DND-41 (cell line): Measurements from ENCODE around the gene PRMT5.
"Not testable (repeated sequence)": the region's sequence is repeated elsewhere in the genome, so short reads cannot be mapped to it uniquely, and the experiment has no call there.

Experiments used
- ATAC-seq: fragments of 200-7000 bp; cut with Tn5 transposase; 3 replicates; pipeline ENCODE4 v1.9.1; 2021; ENCODE audit warnings: low read depth; ENCODE audit not compliant: insufficient read depth
- DNase-seq: peaks from one replicate; pipeline ENCODE4 v3.0.0-alpha.2; 2020
- H2AFZ ChIP-seq: 2 replicates; pipeline ENCODE4 v1.6.0; 2012; ENCODE audit warnings: low read depth, low read length
- H3K27ac ChIP-seq: 2 replicates; pipeline ENCODE4 v1.5.1; 2012; ENCODE audit warnings: low read length, inconsistent platforms
- H3K27me3 ChIP-seq: fragments of 200-600 bp; sonication (generic); 2 replicates; pipeline ENCODE4 v1.6.0; 2012; ENCODE audit warnings: low read length, mild to moderate bottlenecking, inconsistent platforms; ENCODE audit not compliant: insufficient read depth, poor library complexity
- H3K36me3 ChIP-seq: 2 replicates; pipeline ENCODE4 v1.5.1; 2012; ENCODE audit warnings: low read length, inconsistent platforms; ENCODE audit not compliant: insufficient read depth
- H3K4me1 ChIP-seq: 2 replicates; pipeline ENCODE4 v1.5.1; 2012; ENCODE audit warnings: mild to moderate bottlenecking, low read length; ENCODE audit not compliant: insufficient read depth
- H3K4me2 ChIP-seq: 2 replicates; pipeline ENCODE4 v1.6.0; 2012; ENCODE audit warnings: mild to moderate bottlenecking, moderate library complexity, low read length, inconsistent platforms; ENCODE audit not compliant: insufficient read depth
- H3K4me3 ChIP-seq, 2 experiments: fragments of 200-600 bp in 1 of 2; shearing (Covaris generic) in 1 of 2; 2 replicates each; pipeline ENCODE4 v1.5.1; 2012 to 2016; ENCODE audit warnings: inconsistent platforms in 2 of 2, low read length in 2 of 2, mild to moderate bottlenecking in 2 of 2, low read depth in 1 of 2, moderate library complexity in 1 of 2
- H3K79me2 ChIP-seq: 2 replicates; pipeline ENCODE4 v1.6.0; 2012; ENCODE audit warnings: low read length, inconsistent platforms; ENCODE audit not compliant: insufficient read depth
- H3K9ac ChIP-seq: 2 replicates; pipeline ENCODE4 v1.6.0; 2012; ENCODE audit warnings: low read depth, mild to moderate bottlenecking, inconsistent platforms, low read length, moderate library complexity
- H3K9me3 ChIP-seq: 2 replicates; pipeline ENCODE4 v1.5.1; 2012; ENCODE audit warnings: low read length, moderate library complexity, mild to moderate bottlenecking, inconsistent platforms; ENCODE audit not compliant: insufficient read depth, severe bottlenecking
- H4K20me1 ChIP-seq: 2 replicates; pipeline ENCODE4 v1.6.0; 2012; ENCODE audit warnings: low read length; ENCODE audit not compliant: insufficient read depth
- EZH2 ChIP-seq: IDR thresholded peaks from 3 replicates; pipeline ENCODE4 v1.6.1; 2012; ENCODE audit warnings: borderline replicate concordance, low read depth, mild to moderate bottlenecking, moderate library complexity, low read length, inconsistent platforms; ENCODE audit not compliant: severe bottlenecking
- TF ChIP-seq, protein P1 (sequence below): IDR thresholded peaks from 2 replicates; pipeline ENCODE4 v1.5.1; 2012; ENCODE audit warnings: borderline replicate concordance, low read length, moderate library complexity, mild to moderate bottlenecking; ENCODE audit not compliant: poor library complexity, severe bottlenecking; ENCODE audit errors: extremely low read depth

PRMT5 gene

GRCh38 chr14:22966783-22967269 is 37.6 kb upstream of the PRMT5 start:
- Histone ChIP-seq H3K27me3 (no peaks in the 10 kb centered on the region), H3K79me2 (no peaks in the 10 kb centered on the region), H3K4me1 (no peaks in the 10 kb centered on the region), H3K9ac (no peak overlapping the region), H3K27ac (no peak overlapping the region), H3K36me3 (no peaks in the 10 kb centered on the region), H2AFZ (no peak overlapping the region), H4K20me1 (no peaks in the 10 kb centered on the region), H3K4me2 (no peak overlapping the region), H3K4me3 (no peak overlapping the region), H3K9me3 (no peaks in the 10 kb centered on the region)
- no peak for TF ChIP-seq EZH2
- TF ChIP-seq, protein P1, sequence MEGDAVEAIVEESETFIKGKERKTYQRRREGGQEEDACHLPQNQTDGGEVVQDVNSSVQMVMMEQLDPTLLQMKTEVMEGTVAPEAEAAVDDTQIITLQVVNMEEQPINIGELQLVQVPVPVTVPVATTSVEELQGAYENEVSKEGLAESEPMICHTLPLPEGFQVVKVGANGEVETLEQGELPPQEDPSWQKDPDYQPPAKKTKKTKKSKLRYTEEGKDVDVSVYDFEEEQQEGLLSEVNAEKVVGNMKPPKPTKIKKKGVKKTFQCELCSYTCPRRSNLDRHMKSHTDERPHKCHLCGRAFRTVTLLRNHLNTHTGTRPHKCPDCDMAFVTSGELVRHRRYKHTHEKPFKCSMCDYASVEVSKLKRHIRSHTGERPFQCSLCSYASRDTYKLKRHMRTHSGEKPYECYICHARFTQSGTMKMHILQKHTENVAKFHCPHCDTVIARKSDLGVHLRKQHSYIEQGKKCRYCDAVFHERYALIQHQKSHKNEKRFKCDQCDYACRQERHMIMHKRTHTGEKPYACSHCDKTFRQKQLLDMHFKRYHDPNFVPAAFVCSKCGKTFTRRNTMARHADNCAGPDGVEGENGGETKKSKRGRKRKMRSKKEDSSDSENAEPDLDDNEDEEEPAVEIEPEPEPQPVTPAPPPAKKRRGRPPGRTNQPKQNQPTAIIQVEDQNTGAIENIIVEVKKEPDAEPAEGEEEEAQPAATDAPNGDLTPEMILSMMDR, result no peak
- no peak for ATAC-seq
- DNase-seq, result no peak

- not testable (repeated sequence) for H4K20me1 ChIP-seq, H2AFZ ChIP-seq, ATAC-seq, H3K9ac ChIP-seq, H3K27ac ChIP-seq, DNase-seq, H3K36me3 ChIP-seq, H3K79me2 ChIP-seq, H3K4me1 ChIP-seq, H3K27me3 ChIP-seq, H3K9me3 ChIP-seq, H3K4me3 ChIP-seq, H3K4me2 ChIP-seq
Observed at GRCh38 chr14:22965916-22966782, 37.0 kb upstream of the PRMT5 start.

DNA sequence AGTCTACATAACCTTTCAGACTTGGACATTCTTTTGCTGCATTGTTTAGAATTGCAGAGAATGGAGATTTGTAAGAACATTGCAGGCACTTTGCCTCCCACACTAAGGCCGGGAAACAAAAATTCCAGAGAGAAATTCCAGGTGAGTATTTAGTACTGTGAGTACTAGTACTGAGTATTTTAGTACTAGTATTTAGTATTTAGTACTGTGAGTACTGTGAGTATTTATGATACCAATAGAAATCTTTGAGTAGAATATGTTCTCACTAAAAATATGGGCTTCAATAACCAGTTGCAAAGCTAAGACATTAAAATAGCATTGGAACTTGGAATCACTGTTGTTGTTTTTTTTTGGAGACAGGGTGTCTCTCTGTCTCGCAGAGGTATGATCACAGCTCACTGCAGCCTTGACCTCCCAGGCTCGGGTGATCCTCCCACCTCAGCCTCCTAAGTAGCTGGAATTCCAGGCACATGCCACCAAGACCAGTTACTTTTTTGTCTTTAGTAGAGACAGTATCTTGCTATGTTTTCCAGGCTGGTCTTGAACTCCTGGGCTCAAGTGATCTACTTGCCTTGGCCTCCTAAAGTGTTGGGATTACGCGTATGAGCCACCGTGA is 33.0 kb upstream of the PRMT5 start:
- no peaks in the 10 kb centered on the region for H4K20me1 ChIP-seq
- H3K9ac ChIP-seq, result no peak overlapping the region
- 0 out of 2 replicates have a peak, but pooled peaks cover under 1% of the 10 kb centered on the region for H3K79me2 ChIP-seq
- H3K36me3 ChIP-seq, result no peaks in the 10 kb centered on the region
- ATAC-seq (no peak), DNase-seq (no peak)
- no peak overlapping the region for H2AFZ ChIP-seq
- H3K4me1 ChIP-seq, result peaks cover 9% of the 10 kb centered on the region
- H3K9me3 ChIP-seq, result no peaks in the 10 kb centered on the region
- H3K27me3 ChIP-seq, result no peaks in the 10 kb centered on the region
- TF ChIP-seq EZH2, result no peak
- TF ChIP-seq, protein P1, result no peak
- H3K27ac ChIP-seq, result no peak overlapping the region
- H3K4me3 ChIP-seq, result no peak overlapping the region
- no peak overlapping the region for H3K4me2 ChIP-seq
